DOHH2 (cell line): ENCODE data around the gene SAPCD1.

Source experiments
- H3F3A ChIP-seq: fragments of 200-600 bp; sonication (generic), shearing (Covaris generic); 2 replicates; pipeline ENCODE4 v1.6.0; 2016; ENCODE audit warnings: antibody characterized with exemption, mild to moderate bottlenecking; ENCODE audit not compliant: control insufficient read depth, insufficient read depth
- H3K27ac ChIP-seq: fragments of 200-600 bp; sonication (generic); 2 replicates; pipeline ENCODE4 v1.5.1; 2014; ENCODE audit warnings: low read depth, mild to moderate bottlenecking, low read length, moderate library complexity
- H3K27me3 ChIP-seq: fragments of 200-600 bp; sonication (generic); 2 replicates; pipeline ENCODE4 v1.6.1; 2014; ENCODE audit warnings: mild to moderate bottlenecking, low read length, mixed read lengths; ENCODE audit not compliant: control insufficient read depth
- H3K36me3 ChIP-seq: fragments of 200-600 bp; sonication (generic); 2 replicates; pipeline ENCODE4 v1.6.1; 2014; ENCODE audit warnings: mild to moderate bottlenecking, low read length, moderate library complexity, mixed read lengths; ENCODE audit not compliant: control insufficient read depth
- H3K4me1 ChIP-seq: fragments of 200-600 bp; sonication (generic); 2 replicates; pipeline ENCODE4 v1.6.1; 2014; ENCODE audit warnings: mild to moderate bottlenecking, low read length, mixed read lengths; ENCODE audit not compliant: control insufficient read depth
- H3K4me2 ChIP-seq: fragments of 200-600 bp; sonication (generic); 2 replicates; pipeline ENCODE4 v1.6.0; 2014; ENCODE audit warnings: mild to moderate bottlenecking, low read length, moderate library complexity
- H3K4me3 ChIP-seq: fragments of 200-600 bp; sonication (generic); 2 replicates; pipeline ENCODE4 v1.5.1; 2014; ENCODE audit warnings: mild to moderate bottlenecking, low read length, mixed read lengths
- H3K79me2 ChIP-seq: fragments of 200-600 bp; sonication (generic); 2 replicates; pipeline ENCODE4 v1.6.1; 2014; ENCODE audit warnings: mild to moderate bottlenecking, low read length, mixed read lengths; ENCODE audit not compliant: control insufficient read depth
- H3K9me2 ChIP-seq: fragments of 200-600 bp; sonication (generic); replicated peaks from 2 replicates; pipeline ENCODE4 v1.6.1; 2014; ENCODE audit warnings: mild to moderate bottlenecking, low read length, mixed read lengths; ENCODE audit not compliant: control insufficient read depth
- H3K9me3 ChIP-seq: fragments of 200-600 bp; sonication (generic); 2 replicates; pipeline ENCODE4 v1.6.1; 2014; ENCODE audit warnings: antibody characterized with exemption, low read length, mixed read lengths; ENCODE audit not compliant: control insufficient read depth, insufficient read depth
- H4K20me1 ChIP-seq: fragments of 200-600 bp; sonication (generic); 2 replicates; pipeline ENCODE4 v1.6.0; 2014; ENCODE audit warnings: low read depth, mild to moderate bottlenecking, antibody characterized with exemption, low read length, moderate library complexity; ENCODE audit not compliant: control insufficient read depth, insufficient read depth
- CTCF ChIP-seq: fragments of 200-600 bp; sonication (generic); IDR thresholded peaks from one replicate; pipeline ENCODE4 v1.5.1; 2014; ENCODE audit warnings: antibody characterized with exemption, mild to moderate bottlenecking, low read depth, low read length; ENCODE audit not compliant: poor library complexity, severe bottlenecking
- EZH2phosphoT487 ChIP-seq: fragments of 200-600 bp; sonication (generic); IDR thresholded peaks from 2 replicates; pipeline ENCODE4 v1.6.1; 2017; ENCODE audit warnings: borderline replicate concordance, mild to moderate bottlenecking, antibody characterized with exemption, low read length, moderate library complexity, mixed read lengths

SAPCD1 gene

GRCh38 chr6:31763619-31763940, 1.1 kb downstream of the SAPCD1 start:
- no peaks in the 10 kb centered on the region for H3K4me1 ChIP-seq
- H3K36me3 ChIP-seq, result peaks cover 47% of the 10 kb centered on the region
- H4K20me1 ChIP-seq, result no peaks in the 10 kb centered on the region
- no peaks in the 10 kb centered on the region for H3K9me3 ChIP-seq
- no peaks in the 10 kb centered on the region for H3K9me2 ChIP-seq
- no peak overlapping the region for H3K4me2 ChIP-seq
- H3F3A ChIP-seq, result no peaks in the 10 kb centered on the region
- TF ChIP-seq CTCF (no peak), EZH2phosphoT487 (no peak)
- H3K27me3 ChIP-seq, result no peaks in the 10 kb centered on the region
- H3K79me2 ChIP-seq, result no peaks in the 10 kb centered on the region
- H3K4me3 ChIP-seq, result no peak overlapping the region
- no peak overlapping the region for H3K27ac ChIP-seq

- no peaks in the 10 kb centered on the region for H3K9me2 ChIP-seq
- H3K4me3 ChIP-seq, result no peak overlapping the region
- peaks cover 4% of the 10 kb centered on the region; the same call in 1 of the 2 replicates for H3K4me1 ChIP-seq
- no peak overlapping the region for H3K4me2 ChIP-seq
- H3K27me3 ChIP-seq, result no peaks in the 10 kb centered on the region
- H4K20me1 ChIP-seq, result no peaks in the 10 kb centered on the region
- H3K9me3 ChIP-seq, result no peaks in the 10 kb centered on the region
- peaks cover 41% of the 10 kb centered on the region for H3K36me3 ChIP-seq
- TF ChIP-seq CTCF (no peak), EZH2phosphoT487 (no peak)
- H3K79me2 ChIP-seq, result no peaks in the 10 kb centered on the region
- no peaks in the 10 kb centered on the region for H3F3A ChIP-seq
- H3K27ac ChIP-seq, result no peak overlapping the region
Observed at GRCh38 chr6:31764198-31764597, 1.7 kb downstream of the SAPCD1 start.

- Histone ChIP-seq H3K4me1 (peaks cover 4% of the 10 kb centered on the region; the same call in 1 of the 2 replicates), H3K4me3 (no peak overlapping the region)
- no peak for TF ChIP-seq EZH2phosphoT487
Observed at GRCh38 chr6:31765559-31765909, 3.1 kb downstream of the SAPCD1 start.

GRCh38 chr6:31765910-31766794, 3.7 kb downstream of the SAPCD1 start:
- no peaks in the 10 kb centered on the region for H3K9me3 ChIP-seq
- H3K79me2 ChIP-seq, result no peaks in the 10 kb centered on the region
- H3K27me3 ChIP-seq, result no peaks in the 10 kb centered on the region
- no peak overlapping the region for H3K4me2 ChIP-seq
- H3F3A ChIP-seq, result no peaks in the 10 kb centered on the region
- no peaks in the 10 kb centered on the region for H4K20me1 ChIP-seq
- H3K27ac ChIP-seq, result no peak overlapping the region
- TF ChIP-seq EZH2phosphoT487 (no peak), CTCF (no peak)
- H3K4me1 ChIP-seq, result peaks cover 4% of the 10 kb centered on the region; the same call in 1 of the 2 replicates
- peaks cover 22% of the 10 kb centered on the region for H3K36me3 ChIP-seq
- H3K9me2 ChIP-seq, result no peaks in the 10 kb centered on the region
- H3K4me3 ChIP-seq, result no peak overlapping the region

More at GRCh38 chr6:31765559-31765909, 3.1 kb downstream of the SAPCD1 start:
- peaks cover 28% of the 10 kb centered on the region for H3K36me3 ChIP-seq
- H3K27me3 ChIP-seq, result no peaks in the 10 kb centered on the region
- H3K79me2 ChIP-seq, result no peaks in the 10 kb centered on the region
- no peak overlapping the region for H3K4me2 ChIP-seq
- H3K27ac ChIP-seq, result no peak overlapping the region
- no peaks in the 10 kb centered on the region for H3K9me3 ChIP-seq
- no peaks in the 10 kb centered on the region for H4K20me1 ChIP-seq
- H3K9me2 ChIP-seq, result no peaks in the 10 kb centered on the region
- H3F3A ChIP-seq, result no peaks in the 10 kb centered on the region
